HG03342 (cell line): Measurements from ENCODE around the gene RYK.

Experiments used
- ATAC-seq: cut with Tn5 transposase; IDR thresholded peaks from one replicate; pipeline ENCODE4 v1.9.1; 2021; ENCODE audit warnings: mild to moderate bottlenecking, moderate library complexity; ENCODE audit not compliant: unreplicated experiment

RYK gene

DNA sequence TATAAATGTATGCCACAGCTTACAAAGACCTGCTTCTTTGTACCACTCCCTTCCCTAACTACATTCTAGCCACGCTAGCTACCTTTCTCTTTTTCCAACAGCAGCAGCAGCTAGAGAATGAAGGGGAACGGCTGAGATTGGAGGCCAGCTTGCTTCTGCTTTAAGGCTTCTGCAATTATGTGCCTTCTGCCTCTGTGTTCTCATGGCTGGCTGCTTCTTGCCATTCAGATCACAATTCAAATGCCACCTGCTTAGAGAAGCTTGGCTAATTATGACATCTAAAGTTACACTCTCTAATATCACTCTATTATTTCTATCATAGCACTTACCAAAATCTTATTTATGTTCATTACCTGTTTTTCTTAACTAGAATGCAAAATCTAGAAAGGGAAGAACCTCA is 95.2 kb downstream of the RYK start:
- no peak for ATAC-seq

DNA sequence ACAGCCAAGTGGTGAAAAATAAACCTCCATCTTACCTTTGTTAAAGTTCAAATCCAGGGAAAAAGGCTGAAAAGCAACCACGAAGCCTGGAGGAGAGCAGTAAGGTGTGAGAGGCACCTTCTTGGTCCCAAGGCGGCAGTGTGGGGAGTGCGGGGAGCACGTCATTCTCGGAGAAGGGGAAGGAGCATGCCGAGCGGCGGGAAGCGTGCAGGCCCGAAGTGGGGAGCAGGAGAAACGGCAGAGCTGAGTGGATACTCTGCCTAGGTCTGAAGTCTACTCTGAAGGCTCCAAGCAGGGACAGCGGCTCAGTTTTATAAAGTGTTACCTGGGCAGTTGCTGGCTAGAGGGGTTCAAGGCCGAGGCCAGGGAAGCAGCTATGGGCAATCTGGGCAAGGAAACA is 96.9 kb downstream of the RYK start:
- no peak for ATAC-seq

DNA sequence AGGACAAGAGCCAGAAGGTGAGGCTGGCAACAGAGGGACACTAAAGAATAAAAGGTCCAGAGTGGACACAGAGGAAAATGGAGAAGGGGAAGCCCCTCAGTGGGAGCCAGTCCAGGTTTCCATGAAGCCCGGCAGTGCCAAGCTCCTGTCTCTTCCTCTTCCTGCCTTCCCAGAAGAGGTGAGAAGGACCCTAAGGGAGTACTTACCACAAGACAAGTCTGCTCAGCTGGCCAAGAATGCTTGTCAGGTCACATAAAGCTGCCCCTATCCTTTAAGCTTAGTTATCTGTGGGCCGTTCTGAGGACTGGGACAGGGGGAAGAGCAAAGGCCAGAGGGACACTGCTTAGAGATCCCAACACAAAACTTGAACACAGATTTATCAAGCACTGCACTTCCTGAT is 100.2 kb downstream of the RYK start:
- ATAC-seq, result no peak

DNA sequence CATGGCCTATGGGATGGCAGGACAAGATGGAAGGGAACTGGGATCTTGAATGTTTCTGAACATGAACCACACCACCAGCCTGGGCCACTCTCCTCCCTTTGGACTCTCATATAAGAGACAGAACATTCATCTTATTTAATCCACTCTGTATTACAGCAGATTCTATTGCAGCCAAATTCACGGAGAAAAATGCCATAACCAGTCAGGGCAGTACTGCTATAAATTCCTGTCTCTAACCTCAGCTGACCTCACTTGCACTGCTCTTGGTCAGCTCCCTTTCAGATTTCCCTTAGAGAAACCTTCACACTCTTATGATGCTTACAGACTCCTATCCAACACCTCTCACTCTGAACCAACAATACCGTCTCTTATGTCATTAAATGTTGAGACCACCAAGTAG is 101.4 kb downstream of the RYK start:
- ATAC-seq, result no peak

DNA sequence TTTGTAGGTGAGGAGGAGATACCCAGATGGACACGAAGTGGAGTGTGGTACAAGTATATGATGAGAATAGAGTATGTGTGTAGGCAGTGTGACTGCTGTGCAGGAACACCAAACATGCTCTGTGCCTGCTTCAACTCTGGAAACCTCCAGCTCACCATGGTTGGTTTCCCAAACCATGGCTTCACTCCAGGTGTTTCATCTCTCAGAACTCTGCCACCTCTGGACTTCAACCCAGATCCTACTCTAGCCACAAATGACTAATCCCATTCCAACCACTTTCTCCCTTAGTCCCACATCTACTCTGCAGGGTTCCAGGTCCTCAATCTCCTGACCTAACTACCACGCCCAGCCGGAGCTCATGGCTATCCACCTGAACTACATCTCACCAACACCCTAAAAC is 102.1 kb downstream of the RYK start:
- no peak for ATAC-seq

DNA sequence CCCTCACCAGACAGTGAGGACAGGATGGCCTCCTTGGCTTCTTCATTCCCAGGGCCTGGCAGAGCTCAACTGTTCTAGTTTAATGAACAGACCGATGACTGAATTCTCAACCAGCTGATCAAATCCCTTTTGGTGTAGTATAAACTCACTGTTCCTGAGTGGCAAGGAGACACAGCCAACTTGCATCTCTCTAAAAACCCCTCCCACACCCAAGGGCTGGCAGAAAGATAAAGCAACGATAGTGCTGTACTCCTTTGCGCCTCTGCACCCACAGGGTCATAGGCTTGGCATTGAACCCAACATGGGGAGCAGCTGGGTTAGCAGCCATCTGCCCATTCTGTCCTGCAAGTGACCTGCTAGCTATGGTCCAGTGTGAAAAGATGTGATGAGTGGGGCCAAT is 103.2 kb downstream of the RYK start:
- ATAC-seq, result no peak

DNA sequence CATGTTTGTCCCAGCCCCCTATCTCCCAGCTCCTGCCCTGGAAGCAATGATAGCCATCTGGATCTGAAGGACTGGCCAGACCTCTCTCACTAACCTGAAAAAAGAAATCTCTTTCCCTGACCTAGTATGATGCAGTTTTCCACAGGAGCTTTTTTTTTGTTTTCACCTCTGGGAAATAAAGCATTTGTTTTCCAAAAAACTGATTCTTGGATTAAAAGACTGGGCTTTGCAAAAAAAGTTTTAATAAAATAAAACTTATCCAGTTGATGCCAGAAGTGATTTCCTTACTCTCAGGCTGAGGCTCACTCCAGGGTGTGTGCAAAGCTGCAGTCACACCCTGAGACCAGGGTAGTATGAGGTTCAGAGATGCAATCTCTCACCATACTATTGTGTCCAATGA is 104.0 kb downstream of the RYK start:
- ATAC-seq, result no peak

DNA sequence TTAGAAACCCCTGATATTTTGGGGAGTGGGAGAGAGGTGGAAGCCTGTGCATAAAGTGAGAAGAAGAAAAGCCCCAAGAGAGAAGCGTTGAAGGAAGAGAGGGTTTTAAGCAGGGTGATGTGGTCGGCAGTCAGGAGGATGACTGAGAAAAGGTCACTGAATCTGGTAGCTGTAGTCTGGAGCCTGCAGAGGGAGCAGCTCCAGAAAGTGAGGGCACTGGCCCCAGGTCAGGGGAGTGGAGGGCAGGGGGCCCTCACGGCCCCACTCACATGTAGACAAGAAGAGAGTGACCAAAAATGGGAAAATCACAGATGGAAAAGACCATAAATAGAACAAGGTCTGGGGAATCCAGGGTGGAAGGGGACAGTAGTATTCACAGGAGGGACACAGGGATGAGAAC is 105.5 kb downstream of the RYK start:
- ATAC-seq, result no peak

DNA sequence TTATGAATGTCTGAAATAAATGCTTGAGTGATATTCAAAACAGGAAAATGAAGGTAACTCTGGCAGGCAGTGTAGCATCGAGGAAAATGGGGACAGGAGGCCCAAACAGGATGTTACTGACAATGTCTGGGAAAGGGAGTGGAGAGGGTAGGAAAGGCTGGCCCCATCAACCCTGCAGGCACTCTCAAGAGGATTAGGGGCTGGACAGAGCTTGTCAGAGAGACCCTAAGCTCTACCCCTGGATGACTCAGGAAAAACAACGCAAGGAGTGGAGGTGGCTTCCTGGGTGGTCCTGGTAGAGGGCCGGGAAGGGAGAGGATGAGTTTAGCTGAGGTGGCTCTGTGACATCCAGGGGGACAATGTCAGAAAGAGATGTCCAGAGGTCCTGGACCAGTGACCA is 106.0 kb downstream of the RYK start:
- no peak for ATAC-seq

DNA sequence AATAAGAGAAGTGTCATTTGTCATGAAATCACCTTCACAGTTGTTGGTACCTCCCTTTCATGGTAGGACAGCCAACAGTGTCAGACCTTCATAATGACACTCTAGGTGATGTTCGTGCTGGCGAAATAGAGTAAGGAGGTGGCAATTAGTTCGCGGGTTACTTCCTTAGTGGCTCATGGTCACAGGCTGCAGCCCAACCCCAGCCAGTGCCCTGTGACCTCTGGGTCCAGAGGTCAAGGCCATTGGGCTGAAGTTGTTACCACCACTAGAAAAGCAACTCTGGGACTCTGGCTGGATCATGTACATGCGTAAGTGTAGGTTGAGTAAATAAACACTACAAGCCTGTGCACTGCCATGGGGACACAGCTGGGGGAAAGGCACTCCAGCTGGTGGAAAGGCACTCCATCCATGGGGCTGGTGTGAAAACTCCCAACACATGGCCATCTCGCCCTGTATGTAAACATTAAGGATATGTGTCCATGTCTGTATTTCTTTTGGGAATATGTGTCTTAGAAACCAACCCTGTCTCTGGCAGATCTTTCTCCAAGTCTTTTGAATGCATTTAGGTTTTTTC is 106.7 kb downstream of the RYK start:
- ATAC-seq, result no peak

DNA sequence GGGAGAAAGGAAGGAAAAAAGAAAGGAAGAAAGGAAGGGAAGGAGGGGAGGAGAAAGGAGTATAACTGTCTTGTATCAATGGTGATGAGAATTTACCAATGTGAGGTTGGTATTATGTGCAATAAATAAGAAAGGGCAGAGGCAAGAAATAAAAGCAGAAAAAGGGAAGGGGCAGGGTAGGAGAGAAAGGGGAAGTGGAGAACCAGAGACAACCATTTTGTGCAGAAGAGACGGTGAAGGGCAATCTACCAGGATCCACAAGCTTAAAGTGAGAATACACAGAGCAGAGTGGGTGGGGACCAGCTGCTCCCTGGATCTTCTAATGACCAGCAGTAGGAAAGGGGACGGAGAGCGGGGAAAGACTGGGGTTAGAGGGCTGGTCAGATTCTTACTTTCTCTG is 114.1 kb downstream of the RYK start:
- no peak for ATAC-seq

DNA sequence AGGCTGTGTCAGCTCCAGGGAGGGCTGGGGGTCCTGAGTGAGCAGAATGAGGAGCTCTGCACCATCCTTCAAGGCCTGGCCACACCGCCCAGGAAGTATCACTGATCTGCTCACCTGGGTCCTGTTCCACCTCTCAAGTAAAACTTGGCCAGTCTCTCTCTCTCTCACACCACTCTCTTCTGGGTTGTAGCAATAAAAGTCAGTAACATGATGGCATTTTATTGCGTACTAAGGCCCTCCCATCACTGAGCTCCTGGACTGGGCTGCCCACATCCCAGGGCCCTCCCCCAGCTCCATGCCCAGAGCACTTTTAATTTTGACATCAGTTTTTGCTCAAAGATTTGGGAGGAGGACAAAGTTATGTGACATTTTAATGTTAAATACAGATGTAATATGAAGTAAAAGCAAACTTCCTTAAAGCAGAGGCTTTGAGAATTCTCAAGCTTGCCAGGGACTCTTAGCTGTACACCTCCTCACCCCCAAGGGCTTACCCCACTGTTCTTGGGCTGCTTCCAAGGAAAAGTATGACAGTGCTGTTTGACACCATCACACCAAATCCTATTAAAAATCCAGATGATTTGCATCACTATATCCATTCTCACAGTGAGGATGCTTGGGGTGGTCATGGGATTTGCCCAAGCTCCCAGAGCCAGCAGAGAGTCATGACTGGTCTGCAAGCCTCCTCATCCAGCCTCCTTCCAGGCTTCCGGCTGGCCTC is 115.8 kb downstream of the RYK start:
- ATAC-seq, result no peak

DNA sequence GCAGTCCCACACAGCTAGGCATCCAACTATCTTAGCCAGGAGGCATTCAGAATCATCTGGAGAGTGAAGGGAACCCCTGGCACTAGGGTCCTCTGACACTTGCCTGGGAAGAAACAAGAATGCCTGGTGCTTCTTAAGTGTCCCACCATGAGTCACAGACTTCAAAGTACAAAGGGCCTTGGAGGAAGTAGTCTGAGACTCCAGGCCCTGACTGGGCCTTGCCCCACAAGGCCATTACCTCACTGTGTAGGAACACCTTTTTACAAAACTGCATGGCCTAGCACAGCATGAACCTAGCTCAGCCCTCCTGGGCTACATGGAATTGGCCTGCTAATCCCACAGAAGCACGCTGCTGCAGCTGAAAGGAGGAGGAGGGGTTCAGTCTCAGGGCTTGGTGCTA is 116.4 kb downstream of the RYK start:
- no peak for ATAC-seq

DNA sequence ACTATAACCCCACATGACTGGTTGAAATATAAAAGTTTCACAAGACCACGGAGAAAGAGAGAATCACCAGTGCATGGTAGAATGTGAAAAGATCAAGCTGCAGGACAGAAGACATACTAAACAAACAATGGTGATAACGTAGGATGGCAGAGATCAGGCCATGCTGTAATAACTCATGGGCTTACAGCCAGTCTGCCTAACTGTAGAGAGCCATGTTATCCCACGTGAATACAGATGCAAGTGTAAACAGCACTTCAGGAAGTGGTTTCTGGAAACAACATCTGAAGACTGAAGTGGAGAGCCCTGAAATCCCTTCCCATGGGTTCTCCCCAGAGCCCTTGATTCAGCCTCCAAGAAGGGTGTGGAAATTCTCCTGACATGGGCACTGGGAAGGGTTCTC is 117.7 kb downstream of the RYK start:
- no peak for ATAC-seq

DNA sequence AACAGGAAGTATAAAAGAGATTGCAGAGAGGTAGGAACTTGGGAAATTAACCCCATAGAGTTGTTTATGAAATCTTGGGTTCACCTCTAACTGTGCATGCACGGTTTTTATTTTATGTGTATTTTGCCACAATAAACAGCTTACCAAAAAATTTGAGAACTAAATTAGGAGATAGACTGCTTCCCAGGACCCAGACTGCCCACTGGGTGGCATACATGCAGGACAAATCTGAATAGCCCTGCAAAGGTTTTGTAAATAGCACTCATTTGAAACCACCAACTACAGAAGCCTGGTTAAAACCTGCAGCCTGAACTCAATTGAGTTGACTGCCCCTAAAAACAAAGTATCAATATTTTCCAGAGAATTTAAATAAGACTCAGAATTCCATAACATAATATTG is 124.5 kb downstream of the RYK start:
- no peak for ATAC-seq

DNA sequence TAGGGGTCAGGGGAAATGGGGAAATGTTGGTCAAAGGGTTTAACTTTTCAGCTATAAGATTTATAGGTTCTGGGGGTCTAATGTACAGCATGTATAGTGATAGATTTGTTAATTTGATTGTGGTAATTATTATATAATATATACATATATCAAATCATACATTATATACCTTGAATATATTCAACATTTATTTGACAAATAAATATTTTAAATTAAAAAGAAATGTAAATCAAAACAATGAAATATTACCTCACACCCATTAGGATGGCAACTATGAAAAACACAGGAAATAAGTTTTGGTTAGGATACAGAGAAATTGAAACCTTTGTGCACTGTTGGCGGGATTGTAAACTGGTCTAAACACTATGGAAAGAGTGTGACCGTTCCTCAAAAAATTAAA is 135.9 kb downstream of the RYK start:
- no peak for ATAC-seq

DNA sequence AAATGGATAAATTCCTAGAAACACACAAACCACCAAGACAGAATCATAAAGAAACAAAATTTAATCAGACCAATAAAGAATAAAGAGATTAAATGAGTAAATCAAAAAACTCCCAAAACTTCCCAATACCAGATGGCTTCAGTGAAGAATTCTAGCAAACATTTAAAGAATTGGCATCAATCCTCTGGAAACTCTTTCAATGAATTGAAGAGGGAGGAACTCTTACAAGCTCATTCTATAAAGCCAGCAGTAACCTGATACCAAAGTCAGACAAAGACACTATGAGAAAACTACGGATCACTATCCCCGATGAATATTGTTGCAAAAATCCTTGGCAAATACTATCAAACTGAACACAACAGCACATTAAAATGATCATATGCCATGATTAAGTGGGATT is 139.0 kb downstream of the RYK start:
- ATAC-seq, result no peak

DNA sequence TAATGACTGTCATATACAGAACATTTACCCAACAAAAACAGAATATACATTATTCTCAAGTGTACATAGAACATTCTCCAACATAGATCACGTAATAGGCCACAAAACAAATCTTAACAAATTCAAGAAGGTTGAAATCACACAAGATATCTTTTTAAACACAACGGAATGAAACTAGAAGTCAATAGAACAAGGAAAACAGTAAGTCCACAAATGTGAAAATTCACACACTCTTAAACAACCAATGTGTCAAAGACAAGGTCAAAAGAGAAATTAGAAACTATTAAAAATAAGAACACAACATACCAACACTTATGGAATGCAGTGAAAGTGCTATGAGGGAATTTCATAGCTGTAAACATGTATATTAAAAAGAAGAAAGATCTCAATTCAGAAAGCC is 139.7 kb downstream of the RYK start:
- ATAC-seq, result no peak
